ENCODE data around the gene CAND2.
"Not testable (repeated sequence)": the region's sequence is repeated elsewhere in the genome, so short reads cannot be mapped to it uniquely, and the experiment has no call there.

CAND2 gene

DNA sequence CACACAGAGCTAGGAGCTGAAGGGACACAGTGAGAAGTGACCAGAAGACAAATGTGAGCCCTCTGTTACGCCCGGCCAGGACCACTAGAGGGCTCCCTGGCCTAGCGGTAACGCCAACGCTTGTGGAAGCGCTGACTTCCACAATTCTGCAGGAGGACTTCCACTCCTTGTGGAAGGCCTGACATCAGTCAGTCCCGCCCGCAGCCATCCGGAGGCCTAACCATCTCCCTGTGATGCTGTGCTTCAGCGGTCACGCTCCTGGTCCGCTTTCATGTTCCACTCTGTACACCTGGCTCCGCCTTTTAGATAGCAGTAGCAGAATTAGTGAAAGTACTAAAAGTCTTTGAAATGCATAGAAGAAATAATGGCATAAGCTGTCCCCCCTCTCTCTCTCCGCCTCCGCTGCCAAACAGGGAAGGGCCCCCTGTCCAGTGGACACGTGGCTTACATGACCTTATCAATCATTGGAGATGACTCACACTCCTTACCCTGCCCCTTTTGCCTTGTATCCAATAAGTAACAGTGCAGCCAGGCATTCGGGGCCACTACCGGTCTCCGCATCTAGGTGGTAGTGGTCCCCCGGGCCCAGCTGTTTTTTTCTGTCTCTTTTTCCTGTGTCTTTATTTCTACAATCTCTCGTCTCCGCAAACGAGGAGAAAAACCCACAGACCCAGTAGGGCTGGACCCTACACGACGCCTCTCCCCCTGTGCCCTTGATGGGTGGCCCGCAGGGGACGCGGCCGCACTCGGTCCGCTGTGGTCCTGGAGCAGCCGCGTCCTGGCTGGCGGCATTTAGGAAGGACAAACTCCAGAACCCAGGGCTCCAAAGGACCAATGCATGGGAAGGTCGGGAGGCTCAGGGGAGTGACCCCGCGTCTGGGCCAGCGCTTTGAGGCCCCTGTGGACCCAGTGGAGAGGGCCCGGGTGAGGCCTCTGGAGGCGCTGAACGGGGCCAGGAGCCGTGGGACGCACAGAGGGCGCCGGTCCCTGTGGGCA is 71.9 kb downstream of the CAND2 start:
- peak; percentile 74 for DNase-seq

DNA sequence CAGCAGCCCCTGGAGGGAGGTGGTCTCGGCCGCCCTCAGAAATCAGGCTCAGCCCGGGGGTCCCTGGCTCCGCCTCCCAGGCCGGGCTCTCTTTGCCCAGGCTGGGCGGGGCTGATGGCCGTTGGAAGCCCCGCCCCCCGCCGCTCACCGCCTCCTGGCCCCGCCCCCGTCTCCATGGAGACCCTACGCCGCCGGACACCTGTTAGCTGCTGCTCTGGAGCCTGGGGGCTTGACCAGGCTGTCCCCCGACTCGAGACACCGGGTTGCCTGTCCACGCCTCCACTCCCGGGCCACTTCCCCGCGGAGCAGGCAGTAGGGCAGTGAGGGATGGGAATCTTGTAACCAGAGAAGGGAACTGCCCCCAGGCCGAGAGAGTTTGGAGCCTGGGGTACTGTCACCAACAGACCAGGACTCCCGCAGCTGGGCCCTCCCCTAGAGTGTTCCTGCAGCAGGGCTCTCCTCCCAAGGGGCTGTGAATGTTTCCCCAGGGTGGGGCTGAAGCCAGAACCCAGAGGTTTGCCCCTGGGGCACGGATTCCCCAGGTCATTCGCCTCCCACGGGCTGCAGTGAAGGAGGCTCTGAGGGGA is 72.6 kb downstream of the CAND2 start:
- DNase-seq, result peak; percentile 54

DNA sequence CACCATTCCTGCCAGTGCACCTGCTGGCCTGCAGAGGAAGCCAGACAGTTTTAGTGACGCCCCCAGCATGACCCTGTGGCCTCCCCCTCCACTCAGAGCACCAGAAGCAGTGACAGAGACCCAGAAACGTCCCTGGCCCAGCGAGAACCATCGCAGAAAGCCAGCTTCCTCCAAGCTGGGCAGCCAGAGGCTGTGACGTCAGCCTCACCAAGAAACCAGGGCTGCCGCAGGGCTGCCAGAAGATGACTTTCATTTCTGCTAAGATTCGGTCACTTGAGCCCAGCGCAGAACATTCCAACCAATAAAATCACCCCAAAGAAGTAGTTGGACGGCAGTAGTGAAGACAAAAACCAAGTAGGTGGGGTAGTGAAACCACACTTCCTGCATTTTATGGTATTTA is 74.5 kb downstream of the CAND2 start:
- DNase-seq, result no peak

DNA sequence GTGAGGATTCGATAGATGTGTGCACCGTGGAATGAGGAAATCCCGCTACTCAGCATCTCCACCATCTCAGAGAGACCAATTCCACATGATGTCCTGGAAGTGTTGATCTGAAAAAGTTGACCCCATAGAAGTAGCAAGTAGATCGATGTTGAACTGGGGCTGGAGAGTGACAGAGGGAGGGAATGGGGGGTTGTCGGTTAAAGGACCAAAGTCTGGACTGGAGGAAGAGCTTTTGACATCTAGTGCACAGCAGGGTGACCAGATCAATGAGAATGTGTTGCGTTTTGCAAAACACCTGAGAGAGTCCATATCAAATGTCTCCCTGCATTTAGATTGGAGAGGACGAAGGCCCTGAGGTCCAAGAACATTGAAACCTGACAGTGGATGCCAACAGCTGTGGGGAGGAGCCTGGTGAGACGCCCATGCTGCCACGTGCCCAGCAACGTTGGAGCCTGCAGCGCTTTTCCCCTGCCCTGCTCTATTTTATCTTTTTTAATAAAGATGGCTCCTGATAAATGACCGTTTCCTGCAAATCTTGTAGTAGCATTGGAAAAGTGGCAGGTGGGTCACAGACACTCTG is 75.0 kb downstream of the CAND2 start:
- DNase-seq, result no peak

DNA sequence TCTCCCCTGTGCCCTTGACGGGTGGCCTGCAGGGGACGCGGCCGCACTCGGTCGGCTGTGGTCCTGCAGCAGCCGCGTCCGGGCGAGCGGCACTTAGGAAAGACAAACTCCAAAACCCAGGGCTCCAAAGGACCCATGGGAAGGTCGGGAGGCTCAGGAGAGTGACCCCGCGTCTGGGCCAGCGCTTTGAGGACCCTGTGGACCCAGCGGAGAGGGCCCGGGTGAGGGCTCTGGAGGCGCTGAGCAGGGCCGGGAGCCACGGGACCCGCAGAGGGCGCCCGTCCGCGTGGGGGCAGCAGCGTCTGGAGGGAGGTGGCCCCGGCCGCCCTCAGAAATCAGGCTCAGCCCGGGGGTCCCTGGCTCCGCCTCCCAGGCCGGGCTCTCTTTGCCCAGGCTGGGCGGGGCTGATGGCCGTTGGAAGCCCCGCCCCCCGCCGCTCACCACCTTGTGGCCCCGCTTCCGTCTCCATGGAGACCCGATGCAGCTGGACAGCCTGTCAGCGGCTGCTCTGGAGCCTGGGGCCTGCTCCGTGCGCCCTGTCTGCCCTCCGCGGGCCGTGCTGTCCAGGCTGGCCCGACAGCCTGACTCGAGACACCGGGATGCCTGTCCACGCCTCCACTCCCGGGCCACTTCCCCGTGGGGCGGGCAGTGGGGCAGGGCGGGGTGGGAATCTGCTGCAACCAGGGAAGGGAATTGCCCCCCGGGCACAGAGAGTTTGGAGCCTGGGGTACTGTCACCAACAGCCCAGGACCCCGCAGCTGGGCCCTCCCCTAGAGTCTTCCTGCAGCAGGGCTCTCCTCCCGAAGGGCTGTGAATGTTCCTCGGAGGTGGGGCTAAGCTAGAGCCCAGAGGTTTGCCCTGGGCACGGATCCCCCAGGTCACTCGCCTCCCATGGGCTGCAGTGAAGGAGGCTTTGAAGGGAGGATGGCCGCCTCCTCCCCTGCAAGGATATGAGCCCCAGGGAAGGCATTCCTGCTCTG is 79.7 kb downstream of the CAND2 start:
- peak; percentile 20 for DNase-seq

DNA sequence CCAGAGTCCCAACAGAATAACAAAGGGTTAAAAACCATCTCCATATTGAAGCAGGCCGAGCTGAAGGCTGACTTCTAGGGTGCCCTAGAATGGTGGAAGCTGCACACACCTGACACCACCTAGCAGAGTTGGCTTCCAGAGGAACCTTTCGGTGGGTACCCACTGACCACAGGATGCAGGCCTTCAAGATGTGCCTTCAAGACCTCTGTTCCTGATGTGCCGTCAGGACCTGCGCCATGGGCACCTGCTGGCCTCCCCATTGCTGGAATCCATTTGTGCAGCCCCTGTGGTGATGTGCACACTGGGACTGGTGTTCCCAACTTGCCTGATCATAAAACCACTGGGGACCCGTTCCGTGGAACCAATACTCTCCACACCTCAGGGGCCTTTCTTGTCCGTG is 80.6 kb downstream of the CAND2 start:
- DNase-seq, result no peak

DNA sequence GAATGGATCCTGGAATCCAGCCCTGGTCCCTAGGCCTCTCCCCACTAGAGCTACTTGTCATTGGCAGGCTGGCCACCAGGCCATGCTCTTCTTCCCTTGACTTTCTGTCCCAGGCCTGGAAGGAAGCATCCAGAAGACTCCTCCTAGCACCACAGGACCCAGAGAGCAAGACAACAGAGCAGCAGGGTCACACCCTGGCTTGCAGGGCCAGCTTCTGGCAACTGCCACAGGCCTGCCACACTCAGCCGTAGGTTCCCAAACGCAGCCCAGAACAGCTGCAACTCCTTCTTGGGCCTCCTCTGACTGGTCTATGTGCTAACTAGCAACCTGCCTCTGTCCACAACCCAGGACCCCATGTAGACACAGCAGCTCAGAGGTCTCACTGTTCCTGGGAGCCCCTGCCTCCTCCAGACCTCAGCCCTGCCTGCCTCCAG is 81.7 kb downstream of the CAND2 start:
- DNase-seq, result no peak

DNA sequence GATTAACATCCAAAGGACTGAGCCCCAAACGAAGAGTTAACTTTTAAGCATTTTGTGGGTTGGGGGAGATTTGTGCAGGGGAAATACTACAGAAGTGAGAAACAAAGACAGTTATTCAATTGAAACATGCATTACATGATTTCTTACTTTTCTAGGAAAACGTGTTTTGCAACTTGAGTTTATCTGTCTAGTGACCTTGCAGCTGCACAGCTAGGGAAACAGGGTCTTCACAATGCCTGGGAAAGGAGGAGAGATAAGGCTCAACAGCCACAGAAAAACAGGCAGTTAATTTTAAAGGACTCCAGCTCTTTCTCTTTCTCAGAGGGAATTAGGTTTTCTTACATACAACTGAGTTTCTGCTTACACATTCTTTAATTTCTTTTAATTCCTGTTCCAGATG is 82.3 kb downstream of the CAND2 start:
- not testable (repeated sequence) for DNase-seq

DNA sequence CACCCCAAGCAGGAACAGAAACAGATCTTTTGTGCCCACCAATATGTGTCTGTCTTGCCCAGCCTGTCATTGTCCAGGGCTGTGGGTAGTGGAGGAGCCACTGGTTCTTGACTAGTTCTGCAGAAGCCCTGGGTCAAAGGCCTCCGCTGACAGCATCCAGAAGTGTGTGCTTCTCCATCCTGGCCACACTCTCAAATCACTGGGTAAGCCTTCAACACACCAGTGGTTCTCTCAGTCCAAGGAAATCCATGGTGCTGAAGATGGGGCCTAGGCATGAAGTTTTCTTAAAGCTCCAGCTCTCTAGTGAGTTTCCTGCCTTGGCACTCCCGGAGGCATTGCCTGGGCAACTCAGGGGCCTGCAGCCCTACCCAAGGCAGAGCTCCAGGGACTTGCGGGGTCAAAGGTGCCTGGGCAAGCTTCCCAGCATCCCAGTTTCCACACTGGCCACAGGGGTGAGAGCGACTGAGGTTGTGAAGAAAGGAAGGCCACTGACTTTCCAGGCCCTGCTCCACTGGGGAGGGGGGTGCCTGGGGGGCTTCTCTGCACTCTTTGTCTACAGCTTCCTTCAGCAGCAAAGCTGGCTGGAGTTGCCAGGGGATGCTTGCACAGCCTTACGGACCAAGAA is 82.8 kb downstream of the CAND2 start:
- no peak for DNase-seq

DNA sequence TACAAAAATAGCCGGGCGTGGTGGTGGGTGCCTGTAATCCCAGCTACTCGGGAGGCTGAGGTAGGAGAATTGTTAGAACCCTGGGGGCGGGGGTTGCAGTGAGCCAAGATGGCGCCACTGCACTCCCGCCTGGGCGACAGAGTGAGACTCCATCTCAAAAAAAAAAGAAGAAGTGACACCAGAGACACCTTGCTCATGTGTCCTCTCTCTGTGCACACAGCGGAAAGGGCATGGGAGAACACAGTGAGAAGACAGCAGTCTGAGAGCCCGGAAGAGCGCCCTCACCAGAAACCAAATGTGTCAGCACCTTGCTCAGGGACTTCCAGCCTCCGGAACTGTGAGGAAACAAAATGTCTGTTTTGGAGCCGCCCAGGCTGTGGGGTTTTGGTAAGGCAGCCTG is 85.4 kb downstream of the CAND2 start:
- not testable (repeated sequence) for DNase-seq

DNA sequence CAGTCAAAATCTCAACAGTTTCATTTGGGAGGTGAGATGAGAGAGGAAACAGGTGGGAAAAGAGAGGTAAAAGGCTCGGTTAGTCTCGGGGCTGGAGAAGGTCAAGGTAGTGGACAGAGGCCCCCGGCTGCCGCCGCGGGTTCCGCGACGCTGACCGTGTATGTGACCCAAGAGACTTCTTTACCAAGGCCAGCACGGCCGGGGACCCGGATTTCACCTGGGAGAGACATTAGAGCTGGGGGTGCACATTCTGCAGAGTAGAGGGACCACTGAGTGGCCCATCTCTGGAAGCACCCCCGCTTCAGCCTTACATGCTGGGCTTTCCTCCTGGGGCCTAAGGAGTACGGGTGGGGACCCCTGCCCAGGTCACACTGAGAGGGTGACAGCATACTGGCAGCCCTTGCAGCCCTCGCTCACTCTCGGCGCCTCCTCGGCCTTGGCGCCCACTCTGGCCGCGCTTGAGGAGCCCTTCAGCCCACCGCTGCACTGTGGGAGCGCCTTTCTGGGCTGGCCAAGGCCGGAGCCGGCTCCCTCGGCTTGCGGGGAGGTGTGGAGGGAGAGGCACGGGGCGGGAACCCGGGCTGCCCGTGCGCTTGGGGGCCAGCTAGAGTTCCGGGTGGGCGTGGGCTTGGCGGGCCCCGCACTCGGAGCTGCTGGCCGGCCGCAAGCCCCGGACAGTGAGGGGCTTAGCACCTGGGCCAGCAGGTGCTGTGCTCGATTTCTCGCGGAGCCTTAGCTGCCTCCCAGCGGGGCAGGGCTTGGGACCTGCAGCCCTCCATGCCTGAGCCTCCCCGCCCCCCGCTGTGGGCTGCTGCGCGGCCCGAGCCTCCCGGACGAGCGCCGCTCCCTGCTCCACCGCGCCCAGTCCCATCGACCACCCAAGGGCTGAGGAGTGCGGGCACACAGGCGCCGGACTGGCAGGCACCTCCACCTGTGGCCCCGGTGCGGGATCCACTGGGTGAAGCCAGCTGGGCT is 86.1 kb downstream of the CAND2 start:
- DNase-seq, result no peak

DNA sequence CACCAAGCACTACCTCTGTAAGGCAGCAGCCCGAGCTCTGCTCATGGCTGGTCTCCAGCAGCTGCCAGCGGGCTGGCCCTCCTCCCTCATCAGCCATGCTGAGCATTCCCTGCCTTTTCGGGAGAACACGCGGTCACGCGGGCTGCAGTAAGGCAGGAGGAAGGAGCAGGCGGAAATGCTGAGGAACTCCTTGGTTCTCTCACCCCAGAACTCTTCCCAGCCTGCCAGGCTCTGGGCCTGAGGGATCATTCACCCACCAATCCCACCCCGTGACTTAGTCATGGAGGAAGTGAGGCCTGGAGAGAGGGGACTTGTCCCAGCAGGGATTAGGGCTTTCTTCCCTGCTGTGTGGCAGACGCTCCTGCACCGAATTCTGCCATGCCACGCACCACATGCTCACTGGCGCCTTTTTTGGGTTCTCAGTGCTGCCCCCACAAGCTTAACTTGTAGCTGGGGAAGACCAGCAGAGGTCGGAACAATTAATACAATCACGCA is 87.8 kb downstream of the CAND2 start:
- no peak for DNase-seq
